Left renal pelvis (tissue), 4 donors: Measurements from ENCODE around the gene AGPAT3. TPM values are rescaled to one million over a fixed set of nuclear protein-coding genes. Genes with fewer than 3 reads are reported as not detected.

Experiments
- DNase-seq, 4 donors: peaks; one replicate each; pipeline ENCODE4 v3.0.0-alpha.2; 2013; ENCODE audit warnings: low read depth in 4 of 4, low spot score in 3 of 4
- polyA plus RNA-seq, 4 donors: library from polyadenylated mRNA; unstranded; fragments of 120-200 nt; gene quantifications; one replicate each; pipeline ENCODE4 v1.2.1, GENCODE V29; 2013; ENCODE audit not compliant: insufficient read length in 4 of 4

AGPAT3 gene
- polyA plus RNA-seq, 4 donors, result 24.3 to 69.1 (median 51.0) TPM

DNA sequence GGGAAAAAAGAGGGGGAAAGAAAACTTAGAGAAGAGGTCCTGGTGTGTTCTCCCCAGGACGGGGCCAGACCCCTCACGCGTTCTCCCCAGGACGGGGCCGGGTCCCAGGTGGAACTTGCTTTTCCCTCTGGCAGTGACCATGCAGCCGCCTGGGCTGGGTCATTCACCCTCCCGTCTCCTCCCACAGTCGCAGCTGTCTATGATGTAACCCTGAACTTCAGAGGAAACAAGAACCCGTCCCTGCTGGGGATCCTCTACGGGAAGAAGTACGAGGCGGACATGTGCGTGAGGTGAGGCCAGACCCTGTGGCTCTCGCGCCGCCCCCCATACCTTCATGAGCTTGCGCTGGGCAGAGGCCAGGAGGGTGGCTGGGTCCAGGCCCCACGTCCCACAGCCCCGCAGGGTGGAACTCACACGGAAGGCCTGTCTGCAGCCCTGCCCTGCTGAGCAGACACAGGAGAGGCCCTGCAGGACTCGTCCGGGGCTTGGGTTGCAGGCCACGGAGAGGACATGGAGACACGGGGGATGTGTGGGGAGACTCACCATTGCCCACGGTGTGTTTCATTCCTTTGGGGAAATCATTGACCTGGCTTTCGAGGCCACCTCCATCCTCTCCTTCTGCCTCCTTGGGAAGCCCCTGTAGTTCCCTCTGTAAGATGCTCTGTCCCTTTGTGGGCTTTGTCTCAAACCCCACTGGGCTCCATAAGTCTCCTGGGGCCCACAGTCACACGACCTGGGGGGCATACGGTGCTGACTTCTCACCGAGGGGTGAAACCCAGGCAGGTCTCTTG lies 106.4 kb downstream of the AGPAT3 start:
- DNase-seq, result no peak

DNA sequence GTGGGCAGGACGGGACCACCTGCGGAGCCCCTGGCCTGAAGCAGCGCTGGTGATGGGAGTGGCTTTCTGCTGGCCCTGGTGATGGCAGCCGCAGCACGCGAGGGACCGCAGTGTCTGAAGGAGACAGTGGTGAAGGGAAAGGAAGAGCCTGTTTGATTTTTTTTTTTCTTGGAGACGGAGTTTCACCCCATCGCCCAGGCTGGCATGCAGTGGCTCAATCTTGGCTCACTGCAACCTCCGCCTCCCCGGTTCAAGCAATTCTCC lies 106.9 kb downstream of the AGPAT3 start:
- DNase-seq, result no peak

DNA sequence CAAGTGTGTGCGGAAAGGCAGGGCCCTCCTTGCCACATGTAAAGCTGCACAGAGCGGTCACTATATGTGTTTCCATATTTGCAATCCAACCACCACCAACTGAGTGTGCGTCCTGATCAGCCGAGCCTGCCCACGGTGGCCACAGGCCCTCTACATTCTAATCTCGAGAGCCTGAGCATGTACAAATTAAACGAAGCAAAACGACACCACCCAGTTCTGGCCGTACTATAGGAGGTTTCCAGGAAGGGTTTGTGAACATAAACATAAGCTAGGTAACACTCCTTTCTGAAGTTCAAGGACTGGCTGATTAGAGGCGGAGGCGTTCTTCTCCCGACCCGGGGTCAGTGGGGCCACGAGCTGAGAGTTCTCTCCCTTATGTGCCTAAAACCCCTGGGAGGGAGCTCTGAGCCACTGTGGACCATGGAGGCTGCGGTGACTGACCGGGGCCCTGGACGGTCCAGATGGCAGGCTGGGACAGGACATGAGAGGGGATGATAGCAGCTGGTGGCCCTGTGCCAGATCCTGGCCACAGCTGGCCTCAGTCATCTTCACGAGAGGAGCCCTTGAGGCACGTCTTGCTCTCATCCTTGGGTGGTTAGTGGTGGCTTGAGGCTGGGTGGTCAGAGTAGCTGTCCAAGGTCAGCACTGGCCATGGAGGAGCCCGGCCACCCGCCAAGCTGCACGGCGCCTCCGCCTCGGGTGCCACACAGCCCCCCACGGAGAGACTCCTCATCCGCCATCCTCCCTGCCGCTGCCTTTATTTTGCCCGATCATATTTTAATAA lies 108.0 kb downstream of the AGPAT3 start:
- no peak for DNase-seq

DNA sequence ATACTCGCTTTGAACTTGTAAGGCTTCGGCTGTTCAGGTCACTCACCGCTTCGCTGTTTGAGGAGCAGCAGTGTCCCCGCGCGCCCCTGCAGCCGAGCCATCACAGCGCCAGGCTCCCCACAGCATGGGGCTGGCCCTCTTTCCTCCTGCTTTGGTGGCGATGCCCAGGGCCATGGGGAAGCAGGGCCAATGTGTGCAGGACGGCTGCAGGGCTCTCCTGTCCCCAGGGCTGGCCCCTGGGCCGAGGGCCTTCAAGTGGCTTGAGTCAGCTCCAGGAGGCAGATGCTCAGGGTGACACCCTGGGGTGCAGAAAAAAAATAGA lies 108.6 kb downstream of the AGPAT3 start:
- DNase-seq, result no peak

DNA sequence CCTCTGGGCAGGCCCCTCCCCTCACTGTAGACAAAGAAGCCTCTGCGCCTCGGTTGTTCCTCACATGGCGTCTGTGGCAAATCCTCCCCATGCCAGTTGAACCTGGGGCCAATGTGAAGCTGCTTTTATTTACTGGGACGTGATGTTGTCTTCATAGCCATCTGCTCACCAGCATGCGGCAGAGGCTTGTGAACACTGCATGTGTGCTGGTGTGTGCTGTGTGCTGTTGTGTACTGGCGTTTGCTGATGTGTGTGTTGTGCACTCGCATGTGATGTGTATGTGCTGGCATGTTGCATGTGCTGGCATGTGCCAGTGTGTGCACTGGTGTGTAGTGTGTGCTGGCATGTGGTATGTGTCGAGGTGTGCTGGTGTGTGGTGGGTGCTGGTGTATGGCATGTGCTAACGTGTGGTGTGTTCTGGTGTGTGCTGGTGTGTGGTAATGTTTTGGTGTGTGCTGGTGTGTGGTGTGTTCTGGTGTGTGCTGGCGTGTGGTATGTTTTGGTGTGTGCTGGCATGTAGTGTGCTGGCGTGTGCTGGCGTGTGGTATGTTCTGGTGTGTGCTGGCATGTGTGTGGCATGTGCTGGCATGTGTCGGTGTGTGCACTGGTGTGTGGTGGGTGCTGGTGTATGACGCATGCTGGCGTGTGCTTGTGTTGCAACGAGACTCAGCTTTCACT lies 109.9 kb downstream of the AGPAT3 start:
- no peak for DNase-seq

DNA sequence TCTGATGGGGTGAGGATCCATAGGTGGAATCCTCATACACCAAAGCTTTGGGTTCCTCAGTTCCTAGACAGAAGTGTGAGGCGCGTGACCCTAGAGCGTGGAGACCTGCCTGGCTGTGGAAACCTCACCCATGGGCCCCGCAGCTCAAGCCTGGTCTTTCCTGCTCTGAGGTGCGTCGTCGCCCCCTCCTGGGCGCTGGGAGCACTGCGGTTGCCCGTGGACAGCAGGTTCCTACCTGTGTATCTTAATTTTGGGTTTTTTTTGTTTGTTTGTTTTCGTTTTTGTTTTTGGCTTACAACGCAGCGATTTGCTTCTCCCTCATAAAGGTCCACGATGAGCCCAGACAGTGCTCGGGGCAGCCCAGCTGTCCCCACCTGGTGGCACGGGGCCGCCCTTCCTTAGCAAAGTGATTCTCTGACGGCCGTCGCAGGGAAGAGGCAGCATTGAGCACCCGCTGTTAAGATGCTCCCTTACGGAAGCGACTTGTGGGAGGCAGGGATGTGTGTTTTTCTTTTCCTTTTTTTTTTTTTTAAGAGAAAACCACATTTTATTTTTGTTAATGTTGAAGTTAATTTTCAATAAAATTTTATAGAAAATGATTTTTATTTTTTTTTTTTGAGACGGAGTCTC lies 110.6 kb downstream of the AGPAT3 start:
- no peak for DNase-seq

DNA sequence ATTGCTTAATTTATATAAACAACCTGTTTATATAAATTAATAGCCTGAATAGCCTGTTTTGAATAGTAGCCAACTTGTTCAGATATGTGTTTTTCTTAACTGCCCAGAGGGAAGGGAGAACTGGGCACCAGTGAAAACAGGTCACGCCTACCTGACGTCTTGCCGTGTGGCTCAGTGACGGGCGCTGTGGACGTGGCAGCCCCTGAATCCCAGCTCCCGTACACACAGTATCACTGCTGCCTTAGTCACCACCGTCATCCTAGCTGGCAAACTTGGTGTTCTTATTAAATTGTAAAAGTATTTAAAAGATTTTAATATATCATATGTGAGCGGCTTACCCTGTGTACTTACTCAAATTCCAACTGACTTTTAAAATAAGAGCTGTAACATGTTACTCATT lies 111.6 kb downstream of the AGPAT3 start:
- DNase-seq, result no peak

DNA sequence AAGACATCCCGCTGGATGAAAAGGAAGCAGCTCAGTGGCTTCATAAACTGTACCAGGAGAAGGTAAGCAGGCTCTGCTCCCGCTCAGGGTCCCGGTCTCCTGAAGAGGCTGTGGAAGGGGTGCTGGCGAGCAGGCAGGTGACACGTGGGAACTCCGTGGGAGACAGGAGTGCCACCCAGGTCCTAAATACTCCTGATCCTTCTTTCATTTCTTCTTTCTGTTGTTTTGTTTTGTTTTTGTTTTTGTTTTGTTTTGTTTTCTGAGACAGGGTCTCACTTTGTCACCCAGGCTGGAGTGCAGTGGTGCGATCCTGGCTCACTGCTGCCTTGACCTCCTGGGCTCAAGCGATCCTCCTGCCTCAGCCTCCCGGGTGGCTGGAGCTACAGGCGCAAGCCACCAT lies 113.0 kb downstream of the AGPAT3 start:
- no peak for DNase-seq

DNA sequence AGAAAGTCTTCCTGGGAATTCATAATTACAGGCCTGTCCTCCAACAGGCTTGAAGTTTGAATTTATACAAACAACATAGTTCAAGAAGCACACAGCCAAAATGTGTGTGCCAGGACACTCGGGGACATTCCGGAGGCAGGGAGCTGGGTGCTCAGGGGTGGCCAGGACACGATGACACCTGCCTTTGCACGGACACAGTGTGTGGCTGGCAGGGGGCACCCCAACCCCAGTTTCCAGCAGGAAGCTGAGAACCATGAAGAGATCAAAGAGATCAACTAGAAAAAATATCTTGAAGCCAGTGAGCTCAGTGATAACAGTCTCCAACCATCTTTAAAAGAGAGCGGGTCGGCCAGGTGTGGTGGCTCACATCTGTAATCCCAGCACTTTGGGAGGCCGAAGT lies 114.6 kb downstream of the AGPAT3 start:
- no peak for DNase-seq

DNA sequence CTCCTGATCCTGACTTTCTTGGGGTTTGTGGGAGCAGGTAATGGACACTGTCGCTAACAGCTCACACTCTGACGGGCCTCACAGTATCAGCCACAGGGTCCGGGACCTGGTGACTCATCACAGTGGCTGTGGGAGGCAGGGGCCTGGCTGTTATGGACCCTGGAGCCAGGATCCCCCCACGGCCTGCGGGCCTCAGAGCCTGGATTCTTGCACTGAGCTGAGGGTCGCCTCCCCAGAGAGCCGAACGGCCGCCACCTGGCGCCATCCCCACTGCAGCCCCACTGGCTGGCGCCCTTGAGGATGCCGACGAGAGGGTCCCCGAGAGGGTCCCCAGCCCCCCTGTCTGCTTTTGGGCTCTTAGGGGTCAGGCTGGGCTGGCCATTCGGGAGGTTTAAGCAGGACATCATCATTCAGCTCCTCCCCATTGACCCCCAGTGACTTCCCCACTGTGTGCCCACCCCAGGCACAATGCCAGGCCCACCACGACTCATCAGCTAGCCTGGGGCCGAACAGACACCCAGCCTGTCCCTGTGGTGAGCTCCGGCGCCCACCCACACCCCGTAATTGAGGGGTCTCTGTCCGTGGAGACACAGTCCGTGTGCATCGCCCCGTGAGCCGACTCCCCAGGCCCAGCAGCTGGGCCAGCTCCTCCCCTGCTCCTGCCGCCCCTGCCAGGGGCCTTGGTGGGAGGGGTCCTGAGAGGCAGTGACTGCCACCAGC lies 116.3 kb downstream of the AGPAT3 start:
- no peak for DNase-seq

DNA sequence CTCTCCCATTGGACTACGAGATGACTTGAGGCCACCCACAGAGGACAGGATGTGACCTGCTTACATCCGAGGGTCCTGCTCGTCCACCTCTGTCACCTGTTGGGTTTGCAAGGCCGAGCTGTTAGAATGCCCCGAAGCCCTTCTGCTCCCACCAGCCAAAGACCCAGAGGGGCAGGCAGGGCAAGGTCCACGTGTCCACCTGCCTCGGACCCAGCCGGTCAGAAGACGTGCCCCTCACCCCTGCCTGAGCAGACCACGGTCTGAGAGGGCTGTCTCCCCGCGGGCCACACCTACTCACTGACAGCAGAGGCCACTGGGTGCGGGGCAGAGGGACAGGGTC lies 116.8 kb downstream of the AGPAT3 start:
- no peak for DNase-seq

DNA sequence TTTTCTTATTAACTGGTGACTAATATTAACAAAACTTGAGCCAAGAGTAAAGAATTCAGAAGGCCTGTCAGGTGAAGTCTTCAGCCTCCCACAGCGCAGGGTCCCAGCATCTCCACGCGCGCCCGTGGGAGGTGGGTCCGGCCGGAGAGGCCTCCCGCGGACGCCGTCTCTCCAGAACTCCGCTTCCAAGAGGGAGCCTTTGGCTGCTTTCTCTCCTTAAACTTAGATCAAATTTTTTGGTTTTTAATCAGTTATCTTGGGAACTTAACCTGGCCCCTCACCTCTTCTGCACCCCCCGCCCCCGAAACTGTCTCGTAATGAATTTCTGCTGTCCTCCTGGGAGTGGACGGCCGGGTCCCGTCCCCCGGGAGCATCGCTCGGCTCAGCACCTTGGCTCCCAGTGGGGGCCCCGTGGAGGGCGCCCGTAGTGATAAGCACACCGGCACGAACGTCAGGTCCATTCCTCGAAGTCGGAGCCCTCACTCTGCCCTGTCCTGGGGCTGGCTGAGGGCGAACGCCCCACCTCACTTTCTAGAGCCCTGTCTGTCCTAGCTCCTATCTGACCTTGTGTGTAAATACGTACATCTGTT lies 117.6 kb downstream of the AGPAT3 start:
- DNase-seq, result no peak

DNA sequence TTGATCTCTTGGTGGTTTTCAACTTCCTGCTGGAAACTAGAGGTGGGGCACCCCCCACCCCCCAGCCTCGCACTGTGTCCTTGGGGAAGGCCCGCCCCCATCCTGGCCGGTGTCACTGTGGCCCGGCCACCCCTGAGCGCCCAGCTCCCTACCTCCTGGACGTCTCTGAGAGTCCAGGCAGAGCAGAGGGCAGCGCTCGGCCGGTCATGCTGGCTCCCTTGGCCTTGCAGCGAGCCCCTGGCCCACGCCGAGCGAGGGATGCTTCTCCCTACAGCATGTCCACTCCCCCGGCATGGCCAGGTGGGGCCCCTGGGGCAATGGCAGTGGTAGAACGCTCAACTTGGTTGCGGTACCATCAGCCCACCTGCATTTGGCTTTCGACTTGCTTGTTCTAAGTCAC lies 118.4 kb downstream of the AGPAT3 start:
- DNase-seq, result no peak

DNA sequence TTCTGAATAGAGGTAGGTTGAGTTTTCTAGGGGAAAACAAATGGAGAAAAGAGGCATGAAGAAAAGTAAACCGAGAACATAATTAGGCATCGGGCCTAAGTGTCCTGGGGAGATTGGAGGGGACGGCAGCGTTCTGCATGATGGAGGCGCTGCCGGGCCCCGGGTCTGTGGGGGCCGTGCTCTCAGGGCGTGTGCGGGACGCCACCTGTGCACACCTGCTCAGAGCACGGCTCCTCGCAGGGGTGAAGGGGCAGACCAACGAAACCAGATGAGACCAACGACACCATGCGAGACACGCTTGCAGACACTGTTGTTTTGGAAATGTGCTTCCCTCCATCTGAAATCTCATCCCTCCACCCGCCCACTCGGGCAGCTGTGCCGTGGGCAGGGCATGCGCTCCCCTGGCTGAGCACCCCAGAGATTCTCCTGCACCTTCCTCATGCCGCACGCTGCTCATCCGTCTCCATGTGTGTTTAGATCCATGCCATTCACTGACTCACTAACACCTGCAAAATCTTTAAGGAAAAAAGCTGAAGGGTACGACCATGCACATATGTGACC lies 118.9 kb downstream of the AGPAT3 start:
- DNase-seq, result no peak

DNA sequence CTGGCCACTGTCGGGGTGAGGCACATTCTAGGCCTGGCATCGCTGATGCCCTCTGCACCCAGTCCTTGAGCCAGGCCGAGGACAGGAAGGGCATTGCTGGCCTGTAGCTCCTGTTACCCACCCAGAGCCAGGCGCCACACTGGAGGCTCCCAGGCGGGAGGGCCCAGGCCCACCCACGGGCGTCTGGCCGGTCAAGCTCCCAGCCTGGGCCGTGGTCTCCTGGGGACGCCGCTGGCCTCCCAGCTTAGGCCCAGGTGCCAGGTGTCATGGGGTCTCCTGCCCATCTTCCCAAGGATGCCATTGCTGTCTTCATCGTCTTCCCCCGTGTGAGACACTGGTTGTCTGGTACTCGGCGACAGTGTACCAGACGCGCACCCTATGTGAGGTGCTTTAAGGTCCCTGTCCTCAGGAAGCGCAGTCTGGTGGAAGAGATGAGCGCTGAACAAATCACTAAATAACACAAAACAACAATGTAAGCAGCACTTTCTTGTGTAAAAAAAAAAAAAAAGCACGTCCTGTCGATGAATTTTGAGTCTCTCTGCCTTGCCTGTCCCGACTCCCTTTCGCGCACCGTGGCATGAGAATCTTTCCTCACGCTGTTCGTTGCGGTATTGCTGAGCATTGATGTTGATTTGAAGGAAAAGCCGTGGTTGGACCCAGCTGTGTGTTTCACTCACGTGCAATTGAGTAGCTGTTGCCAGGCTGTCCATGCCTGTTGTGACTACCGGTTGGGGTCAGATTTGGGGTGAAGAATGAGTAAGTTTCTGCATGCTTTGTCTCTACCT lies 120.1 kb downstream of the AGPAT3 start:
- DNase-seq, result no peak

DNA sequence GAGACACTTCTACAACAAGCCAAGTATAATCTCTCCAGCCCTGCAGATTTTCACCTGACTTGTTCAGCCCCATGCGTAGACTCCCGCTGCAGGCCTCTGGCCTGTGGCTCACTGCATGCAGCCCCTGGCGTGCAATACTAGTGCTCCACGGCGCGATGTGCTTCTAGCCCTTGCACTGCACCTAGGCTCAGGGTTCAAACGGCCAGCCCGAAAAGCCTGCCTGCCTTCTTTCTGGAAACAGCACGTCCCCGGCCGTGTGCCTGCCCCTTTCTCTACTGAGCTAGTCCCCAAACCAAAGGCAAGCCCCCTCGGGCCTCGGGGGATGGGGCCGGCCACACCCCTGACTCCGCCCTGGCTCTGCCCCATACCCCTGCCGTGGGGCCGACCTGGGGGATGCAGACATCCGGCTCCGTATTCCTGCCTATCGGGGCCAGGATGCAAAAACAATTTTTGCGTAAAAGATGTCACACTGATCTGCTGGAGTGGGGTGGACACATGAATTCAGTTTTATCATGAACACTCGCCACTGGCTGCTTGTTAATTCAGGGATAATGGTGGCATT lies 120.7 kb downstream of the AGPAT3 start:
- no peak for DNase-seq

DNA sequence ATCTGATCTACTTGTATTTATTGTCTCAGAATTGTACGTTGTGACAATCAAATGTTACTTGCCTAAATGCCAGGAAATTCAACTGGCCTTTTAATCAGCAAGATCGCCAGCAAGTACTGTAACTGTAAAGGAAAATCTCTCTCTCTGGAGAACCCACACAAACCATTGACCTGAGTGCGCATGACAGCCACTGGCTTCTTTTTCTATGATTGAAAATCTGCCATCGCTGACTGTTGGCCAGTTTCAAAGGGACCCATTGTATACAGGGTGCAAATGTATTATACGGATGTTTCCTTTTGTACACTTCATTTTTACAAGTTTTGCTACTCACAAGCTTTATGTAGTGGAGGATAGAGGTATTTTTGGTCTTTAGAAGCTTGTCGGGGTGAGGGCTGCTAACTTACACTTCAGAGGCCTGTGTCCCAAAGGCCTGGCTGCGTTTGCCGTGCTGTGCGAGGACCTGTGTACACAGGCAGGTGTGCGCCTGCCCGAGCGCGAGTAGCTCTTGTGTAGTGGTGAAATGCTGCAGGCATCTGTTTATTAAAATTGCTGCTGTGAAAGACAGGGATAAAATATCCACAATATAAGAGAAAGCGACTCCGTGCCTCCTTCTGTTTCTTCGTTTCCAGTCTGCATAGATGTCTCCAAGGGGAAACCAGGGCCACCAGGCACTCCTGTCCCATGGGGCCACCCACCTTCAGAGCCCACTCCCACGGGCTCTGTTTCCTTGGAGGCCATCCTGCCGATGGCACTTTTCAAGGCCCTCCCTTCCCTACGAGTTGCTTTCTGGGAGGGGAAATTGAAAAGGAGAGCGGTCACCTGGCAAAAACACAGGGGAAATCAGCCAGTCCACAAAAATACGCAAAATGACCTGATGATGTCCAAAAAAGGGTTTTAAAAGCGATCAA lies 121.8 kb downstream of the AGPAT3 start:
- DNase-seq, result no peak

DNA sequence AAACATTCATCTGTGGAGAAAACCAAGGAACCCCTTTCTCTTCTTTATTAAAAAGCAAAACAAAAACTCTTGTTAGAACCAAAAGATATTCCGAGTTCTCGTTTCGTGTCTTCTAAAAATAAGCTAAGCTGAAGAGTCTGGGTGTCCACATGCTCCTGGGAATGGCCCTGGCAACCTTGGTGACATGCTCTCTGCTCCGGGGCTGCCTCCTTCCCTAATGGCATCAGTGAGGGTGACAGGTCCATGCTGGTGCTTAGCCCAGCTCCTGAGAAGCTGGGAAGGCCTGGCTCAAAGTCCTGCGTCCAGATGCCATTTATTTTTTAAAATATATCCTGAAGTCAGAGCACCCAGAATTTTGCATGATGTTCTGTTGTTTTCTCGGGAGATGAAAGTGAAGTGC lies 122.5 kb downstream of the AGPAT3 start:
- DNase-seq, result no peak
